Stimulated activated CD8-positive, alpha-beta memory T cell treated with anti-CD3 and anti-CD28 coated beads, Interleukin-7, amount 100 ng/mL, for 24 hours (primary cell): ENCODE measurements around the gene OPCML.

Source experiments
- DNase-seq: peaks from one replicate; pipeline ENCODE4 v3.0.0-alpha.2; 2020; ENCODE audit warnings: low read depth

The OPCML gene

DNA sequence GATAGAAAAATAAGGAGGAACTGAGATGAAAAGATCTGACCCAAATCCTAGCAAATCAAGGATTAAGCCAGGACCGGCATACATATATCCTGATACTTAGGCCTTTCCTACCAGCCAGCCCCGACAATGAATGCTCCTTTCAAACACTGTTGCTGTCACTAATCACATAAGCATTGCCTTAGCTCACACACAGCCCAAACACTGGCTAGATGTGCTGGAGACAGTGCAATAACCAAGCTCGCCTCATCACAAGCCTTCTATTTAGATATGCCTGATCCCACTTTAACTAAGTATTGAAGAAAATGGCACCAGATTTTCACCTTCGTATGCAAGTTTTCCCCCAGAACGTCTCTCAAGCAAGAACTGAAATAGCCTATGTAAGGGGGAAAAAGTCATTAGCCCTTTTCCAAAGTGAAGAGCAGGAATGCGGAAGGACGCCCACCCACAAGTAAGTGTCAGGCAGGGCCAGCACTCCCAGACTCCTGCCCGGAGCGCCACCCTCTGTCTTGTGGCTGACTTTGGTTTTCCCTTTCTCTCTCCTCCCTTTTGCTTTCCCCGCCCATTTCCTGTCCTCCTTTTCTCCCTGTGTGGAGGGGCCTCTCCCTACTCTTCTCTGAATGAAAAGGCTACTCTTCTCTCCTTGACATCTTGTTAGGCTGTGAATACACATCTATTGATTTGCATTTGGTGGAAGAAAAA, 8.9 kb upstream of the OPCML start:
- no peak for DNase-seq

GRCh38 chr11:133536198-133536597, 3.9 kb upstream of the OPCML start:
- DNase-seq = no peak

DNA sequence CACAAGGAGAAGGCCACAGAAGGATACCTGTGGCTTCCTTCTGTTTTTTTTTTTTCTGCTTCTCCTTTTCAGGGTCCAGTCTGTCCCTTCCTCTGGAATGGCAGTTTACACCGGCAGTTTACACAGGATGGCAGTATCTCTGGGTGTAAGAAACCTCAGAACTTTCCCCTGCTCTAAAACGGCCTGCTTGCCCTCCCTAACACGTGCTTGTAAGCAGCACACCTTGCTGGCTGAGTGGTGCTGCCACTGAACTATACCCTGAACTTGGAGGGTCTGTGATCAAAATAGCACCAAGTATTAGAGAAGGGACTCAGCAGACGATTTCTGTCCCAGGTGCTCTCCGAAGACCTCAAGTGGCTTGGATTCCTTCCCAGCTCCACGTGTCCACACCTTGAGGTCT, 904 bp upstream of the OPCML start:
- no peak for DNase-seq

GRCh38 chr11:133531458-133531857, 843 bp downstream of the OPCML start:
- no peak for DNase-seq

DNA sequence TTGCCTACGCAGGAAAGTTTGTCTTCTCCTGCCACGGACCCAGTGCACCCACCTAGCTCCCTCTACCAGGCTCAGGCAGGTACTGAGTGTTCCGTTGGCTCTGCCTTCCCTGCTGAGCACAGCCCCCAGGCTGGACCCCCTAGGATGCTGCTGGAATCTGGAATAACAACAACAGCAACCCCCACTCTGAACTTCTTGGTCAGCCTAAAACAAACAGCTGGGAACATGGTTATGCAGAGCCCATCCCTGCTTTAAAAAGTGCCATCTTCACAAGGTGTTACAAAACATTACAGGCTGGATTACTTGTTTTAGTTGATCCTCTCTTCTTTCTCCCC, 1.8 kb downstream of the OPCML start:
- no peak for DNase-seq

DNA sequence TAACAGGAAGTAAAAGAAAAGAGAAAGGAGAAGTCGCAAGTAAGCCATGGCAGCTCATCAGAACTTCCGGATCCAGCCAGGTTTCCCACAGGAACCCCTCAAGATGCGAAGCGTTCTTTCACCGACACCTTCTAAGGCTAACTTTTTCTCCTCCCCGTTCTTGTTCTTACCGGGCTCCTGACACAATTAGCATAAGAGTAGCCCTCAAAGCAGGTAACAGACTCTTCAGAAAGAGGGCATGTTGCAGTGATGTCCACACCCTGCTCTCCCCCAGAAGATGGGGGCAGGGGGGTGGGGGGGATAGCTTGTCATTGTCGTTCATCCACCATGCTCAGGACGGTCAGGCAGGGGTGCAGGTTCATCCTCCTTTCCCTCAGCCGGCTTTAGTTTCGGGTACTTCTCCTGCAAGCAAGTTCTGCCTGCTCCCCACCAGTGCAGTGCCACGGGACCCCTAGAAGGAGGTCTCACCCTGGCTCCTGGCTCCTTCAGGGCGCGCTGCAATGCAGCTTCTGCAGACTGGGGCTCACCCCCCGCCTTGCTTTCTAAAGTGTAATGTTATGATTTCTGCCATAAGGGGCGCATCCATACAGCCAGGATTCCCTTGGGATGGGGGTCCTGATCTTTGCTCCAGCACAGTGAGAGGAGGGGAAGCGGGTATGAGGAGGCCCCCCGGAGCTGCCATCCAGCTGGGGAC, 2.3 kb downstream of the OPCML start:
- DNase-seq = no peak

- DNase-seq = no peak
These were observed 5.5 kb downstream of the OPCML start for GRCh38 chr11:133526790-133527189.

DNA sequence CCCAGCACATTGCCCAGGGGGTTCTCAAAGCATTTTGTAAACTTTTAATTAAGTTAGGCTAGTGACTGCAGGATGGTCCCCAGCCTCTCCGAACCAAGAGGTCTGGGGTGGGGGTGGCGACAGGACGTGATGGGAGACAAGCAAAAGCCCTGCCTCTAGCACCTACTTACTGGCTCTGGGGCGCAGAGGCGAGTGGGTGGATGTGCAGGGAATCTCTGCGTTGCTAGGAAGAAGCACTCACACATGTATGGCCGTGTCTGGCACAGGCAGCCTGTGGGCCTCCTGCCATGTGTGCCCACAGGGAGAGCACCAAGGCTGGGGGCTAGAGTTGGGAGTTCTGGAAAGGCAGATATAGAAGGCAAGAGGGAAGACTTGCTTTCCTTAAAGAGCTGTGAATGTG, 6.3 kb downstream of the OPCML start:
- DNase-seq = no peak

GRCh38 chr11:133524488-133524887, 7.8 kb downstream of the OPCML start:
- DNase-seq = no peak

- DNase-seq = no peak
These were observed 10.0 kb downstream of the OPCML start for GRCh38 chr11:133522344-133522743.

DNA sequence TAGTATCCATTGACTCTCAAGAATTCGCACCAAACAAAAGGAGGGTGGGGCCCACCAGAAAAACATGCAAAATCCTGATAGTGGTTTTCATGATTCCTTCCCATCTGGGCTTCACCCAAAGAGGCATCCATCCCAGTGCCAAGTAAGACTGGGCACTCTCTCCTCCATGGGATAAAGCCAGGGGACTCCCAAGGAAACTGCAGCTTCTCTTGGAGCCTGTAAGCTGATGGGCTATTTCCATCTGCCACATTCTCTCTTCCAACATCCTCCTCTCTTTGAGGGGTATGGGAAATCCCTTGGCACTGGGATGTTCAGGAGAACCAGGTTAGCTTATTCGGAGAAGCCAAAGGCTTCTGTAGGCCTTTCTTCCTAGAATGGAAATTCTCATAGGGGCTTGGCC, 10.8 kb downstream of the OPCML start:
- no peak for DNase-seq

GRCh38 chr11:133520707-133521106, 11.6 kb downstream of the OPCML start:
- no peak for DNase-seq

DNA sequence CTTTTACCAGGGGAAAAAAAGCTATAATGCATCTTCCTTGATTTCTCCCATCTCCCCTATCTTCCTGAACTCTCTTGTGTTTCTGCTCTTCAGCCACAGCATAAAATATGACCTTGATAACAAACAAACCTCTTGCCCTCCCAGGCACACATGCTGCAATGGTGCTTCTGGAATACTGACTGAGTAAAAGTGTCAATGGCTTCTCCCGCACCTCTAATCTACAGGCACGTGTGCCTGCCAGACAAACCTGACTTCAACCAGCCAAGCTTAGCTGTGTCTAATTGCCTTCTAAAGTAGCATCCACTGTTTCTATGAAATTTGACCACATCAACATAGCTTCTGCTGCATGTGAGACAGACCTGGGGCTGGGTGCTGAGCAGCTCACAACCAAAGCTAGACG, 12.7 kb downstream of the OPCML start:
- DNase-seq = no peak

GRCh38 chr11:133518702-133519264, 13.5 kb downstream of the OPCML start:
- DNase-seq = no peak

- no peak for DNase-seq
These were observed 15.5 kb downstream of the OPCML start for GRCh38 chr11:133516845-133517244.

DNA sequence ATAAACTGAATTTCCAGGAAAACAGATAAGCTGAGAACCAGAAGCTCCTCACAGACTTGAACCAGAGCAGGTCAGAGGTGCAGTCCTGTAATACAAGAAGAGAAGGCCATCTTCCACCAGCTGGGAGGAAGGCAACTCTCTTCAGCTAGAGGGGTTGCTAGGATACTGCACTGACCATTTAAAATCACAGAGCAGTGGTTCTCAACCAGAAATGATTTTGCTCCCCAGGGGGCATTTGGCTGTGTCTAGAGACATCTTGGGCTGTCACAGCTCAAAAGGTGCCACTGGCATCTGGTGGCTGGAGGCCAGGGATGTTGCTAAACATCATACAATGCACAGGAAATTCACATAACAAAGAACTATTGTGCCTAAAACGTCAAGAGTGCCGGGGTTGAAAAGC, 17.2 kb downstream of the OPCML start:
- no peak for DNase-seq

DNA sequence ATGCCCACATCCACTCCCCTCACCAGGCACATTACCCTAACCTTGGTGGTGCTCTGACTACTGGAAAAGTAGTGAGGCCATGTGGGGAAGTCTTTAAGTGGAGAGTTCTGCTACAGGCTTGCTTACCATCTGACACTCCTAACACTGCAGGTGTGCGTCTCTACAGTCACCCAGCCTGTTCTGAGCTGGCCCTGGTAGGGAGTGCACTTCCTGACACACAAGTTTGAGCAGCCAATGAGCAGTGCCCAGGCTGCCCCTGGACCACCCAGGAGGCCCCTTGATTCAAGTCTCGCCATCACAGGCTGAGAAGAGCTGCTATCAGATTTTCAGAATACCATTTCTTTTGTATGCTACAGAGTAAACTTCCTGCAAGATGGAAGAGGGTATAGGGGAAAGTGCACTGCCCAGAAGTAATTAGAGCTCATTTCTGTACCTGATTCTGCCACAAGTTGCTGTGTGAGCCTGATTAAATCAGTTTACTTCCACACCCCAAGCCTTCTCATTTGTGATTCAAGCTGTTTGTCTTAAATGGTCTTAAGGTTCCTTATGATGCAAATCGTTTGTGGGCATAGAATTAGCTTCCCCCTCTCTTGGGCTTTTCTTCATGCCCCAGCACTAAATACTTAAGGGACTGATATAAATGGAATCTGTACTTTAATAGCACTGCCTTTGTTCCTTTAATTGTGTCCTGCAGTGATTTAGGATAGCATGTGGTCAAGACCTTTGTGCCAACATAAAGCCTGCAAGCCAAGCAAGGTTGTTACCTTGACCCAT, 22.2 kb downstream of the OPCML start:
- no peak for DNase-seq

DNA sequence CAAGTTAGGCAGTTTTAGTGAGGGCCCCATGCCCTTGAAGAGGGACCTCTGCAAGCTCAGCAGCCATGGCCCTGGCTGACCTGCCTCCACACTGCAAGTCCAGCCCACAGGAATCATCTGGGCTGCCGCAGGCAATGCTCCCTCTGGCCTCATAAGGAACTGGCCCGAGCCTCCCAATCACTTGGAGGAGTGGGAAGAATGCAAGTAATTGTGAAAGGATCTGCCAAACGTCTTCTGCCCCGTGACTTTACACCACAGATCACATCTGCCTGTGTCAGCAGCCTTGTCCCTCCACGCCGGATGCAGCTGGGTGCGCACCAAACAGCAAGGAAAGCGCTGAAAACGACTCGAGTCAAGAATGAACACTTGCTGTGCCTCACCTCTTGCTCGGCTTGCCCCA, 23.8 kb downstream of the OPCML start:
- DNase-seq = no peak

DNA sequence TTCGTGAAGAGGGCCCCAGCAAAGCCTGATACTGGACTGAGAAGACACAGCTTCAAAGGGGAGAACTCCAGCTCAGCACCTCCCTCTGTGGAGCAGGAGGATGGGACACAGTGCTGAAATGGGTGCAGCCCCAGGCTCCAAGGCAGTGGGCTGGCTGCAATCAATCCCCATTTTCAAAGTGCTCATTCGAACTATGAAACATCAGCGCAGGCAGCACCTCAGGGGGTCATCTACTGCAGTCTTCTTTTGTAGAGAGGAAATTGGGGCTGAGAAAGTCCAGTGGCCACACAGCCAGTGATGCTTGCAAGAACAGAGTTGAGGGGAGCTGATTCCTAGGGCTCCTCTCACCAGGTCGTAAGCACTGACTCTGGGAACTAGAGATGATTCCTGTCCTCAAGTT, 25.1 kb downstream of the OPCML start:
- no peak for DNase-seq

DNA sequence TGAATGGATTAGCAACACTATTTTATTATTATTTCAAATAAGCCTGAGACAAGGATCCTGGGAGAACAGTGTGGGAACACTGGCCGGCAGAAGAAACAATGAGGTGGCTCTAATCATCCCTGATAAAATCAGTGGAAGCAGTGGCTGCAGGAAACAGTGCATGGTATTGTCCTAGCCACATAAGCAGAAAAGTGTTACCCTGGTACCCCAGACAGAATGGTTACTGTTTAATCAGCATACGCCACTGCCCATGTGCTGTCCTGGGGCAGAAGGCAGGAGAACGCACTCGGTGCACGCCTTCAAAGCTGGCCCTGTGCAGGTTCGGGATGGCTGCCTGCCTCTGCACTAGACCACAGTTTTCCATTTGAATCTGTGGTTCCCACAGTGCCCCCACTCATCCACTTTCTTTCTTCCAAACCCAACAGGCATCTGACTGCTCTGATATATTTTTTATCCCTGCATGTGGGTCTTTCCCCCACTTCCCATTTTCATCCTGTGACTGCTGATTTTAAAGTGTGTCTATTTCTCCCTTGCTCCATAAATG, 25.7 kb downstream of the OPCML start:
- no peak for DNase-seq

GRCh38 chr11:133506023-133506422, 26.3 kb downstream of the OPCML start:
- DNase-seq = no peak

DNA sequence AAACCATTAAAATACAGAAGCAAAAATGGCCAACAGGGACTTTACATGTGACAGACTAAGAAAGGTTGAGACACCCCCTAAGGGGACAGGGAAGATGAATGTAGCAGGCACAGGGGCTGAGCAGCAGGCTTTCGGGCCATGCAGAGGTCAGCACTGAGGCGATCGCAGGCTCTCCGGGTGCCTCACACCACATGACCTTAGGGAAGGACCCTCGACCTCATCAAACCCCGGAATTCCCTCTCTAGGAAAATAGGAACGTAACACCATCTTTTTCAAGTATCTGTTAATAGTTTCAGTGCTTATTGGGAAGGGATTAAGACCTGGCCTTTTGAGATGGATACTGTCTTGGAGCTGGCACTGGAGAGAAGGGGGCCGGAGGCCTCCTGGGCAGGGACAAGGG, 27.4 kb downstream of the OPCML start:
- no peak for DNase-seq

DNA sequence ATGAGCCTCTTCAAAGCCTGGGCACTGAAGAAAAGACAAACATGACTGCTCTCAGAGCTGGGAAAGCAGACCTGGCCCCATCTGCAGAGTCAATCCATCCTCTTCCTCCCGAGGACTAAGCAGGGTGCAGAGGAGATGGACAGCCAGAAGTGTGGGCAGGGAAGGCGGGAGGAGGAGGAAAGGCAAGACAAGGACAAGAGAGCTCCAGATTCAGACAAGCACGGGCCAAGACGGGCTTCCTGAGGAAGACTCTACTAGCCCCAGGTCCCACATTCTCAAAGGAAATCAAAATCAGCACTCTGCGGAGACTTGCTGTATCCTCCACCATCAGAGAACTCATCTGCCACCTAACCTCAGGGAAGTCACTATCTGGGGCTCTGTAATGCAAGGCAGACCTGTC, 28.5 kb downstream of the OPCML start:
- DNase-seq = no peak
